ENCODE results near the gene MARK2.

MARK2 gene

DNA sequence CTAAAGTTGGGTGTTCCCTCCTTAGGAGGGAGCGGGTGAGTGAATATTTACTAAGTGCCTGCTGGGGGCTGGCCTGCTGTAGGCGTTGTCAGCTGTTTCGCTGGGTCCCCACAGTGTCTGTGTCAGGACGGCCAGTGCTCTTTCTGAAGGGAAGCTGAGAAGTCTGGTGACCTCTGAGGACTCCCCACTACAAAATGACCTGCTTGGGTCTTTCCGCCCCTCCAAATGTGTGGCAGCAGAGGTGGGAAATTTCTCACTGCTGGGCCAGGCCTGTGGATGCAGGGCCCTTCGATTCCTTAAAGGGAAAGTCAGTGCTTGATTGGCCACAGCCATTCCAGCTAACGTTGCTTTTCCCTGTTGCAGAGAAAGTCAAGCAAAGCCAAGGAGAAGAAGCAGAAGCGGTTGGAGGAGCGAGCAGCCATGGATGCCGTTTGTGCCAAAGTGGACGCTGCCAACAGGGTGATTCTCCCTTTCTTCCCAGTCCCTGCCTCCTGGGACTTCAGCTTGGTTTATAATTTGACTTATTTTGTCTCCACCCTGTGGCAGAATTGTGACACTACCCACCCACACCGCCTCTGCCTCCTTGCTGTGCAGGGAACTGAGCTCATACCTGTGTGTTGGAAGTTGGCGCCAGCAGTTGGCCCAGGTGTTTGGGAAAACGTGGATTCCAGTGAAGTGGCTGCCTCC, 106.7 kb downstream of the MARK2 start:
- peak; percentile 68 to 90 for DNase-seq
- Histone ChIP-seq H3K9me3 (no peaks in the 10 kb centered on the region), H3K36me3 (peaks cover 0 to 24% (median 9%) of the 10 kb centered on the region in 3 donors), H3K4me1 (peaks cover 0 to 19% (median 9%) of the 10 kb centered on the region in 4 donors), H3K27ac (peak overlapping the region; percentile 45 to 86), H3K4me3 (peak overlapping the region; percentile 3 to 16), H3K27me3 (no peaks in the 10 kb centered on the region)
- TF ChIP-seq, protein P1, sequence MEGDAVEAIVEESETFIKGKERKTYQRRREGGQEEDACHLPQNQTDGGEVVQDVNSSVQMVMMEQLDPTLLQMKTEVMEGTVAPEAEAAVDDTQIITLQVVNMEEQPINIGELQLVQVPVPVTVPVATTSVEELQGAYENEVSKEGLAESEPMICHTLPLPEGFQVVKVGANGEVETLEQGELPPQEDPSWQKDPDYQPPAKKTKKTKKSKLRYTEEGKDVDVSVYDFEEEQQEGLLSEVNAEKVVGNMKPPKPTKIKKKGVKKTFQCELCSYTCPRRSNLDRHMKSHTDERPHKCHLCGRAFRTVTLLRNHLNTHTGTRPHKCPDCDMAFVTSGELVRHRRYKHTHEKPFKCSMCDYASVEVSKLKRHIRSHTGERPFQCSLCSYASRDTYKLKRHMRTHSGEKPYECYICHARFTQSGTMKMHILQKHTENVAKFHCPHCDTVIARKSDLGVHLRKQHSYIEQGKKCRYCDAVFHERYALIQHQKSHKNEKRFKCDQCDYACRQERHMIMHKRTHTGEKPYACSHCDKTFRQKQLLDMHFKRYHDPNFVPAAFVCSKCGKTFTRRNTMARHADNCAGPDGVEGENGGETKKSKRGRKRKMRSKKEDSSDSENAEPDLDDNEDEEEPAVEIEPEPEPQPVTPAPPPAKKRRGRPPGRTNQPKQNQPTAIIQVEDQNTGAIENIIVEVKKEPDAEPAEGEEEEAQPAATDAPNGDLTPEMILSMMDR (IDR thresholded peaks at IDR 0.05): peak; percentile 78 to 95
- intact Hi-C loops (cut with DNase I; ENCODE audit: low total_unique reads): loop anchor here (1.0 to 5.0 kb wide), 2 partner anchors 108 to 178 kb away; partner anchors contain the start of gene ZFTA

DNA sequence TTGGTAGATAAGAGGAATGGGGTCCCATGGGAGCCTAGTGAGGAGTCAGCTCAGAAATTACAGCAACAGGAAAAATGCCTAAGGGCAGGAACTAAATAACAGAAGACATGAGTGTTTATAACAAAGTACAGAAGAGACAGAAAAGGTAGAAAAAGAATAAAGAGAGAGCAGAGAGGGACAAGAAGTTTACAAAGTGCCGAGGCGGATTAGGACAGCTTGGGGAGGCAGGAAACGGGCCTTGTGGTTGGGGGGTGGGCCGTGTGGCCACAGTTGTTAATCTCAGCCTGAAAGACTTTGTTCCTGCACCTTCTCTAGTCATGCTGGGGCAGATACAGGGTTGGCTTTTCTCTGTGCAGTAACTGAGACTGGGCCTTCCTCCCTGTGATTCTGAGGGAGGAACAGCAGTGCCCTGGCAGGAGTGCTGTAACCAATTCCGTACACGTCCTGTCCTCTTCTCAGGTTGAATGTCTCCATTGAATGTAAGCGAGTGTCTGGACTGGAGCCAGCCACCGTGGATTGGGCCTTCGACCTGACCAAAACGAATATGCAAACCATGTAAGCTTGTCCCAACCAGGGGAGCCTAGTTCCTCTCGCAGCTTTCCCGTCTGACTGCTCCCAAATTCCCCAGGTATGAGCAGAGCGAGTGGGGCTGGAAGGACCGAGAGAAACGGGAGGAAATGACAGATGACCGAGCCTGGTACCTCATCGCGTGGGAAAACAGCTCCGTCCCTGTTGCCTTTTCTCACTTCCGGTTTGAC, 113.0 kb downstream of the MARK2 start:
- intact Hi-C loops (cut with DNase I; ENCODE audit: low total_unique reads): no loop called here
- TF ChIP-seq, protein P1 (IDR thresholded peaks at IDR 0.05): no peak
- Histone ChIP-seq H3K4me1 (no peaks in the 10 kb centered on the region), H3K27ac (no peak overlapping the region), H3K27me3 (no peaks in the 10 kb centered on the region), H3K9me3 (no peaks in the 10 kb centered on the region), H3K4me3 (no peak overlapping the region), H3K36me3 (peaks cover 31 to 57% (median 50%) of the 10 kb centered on the region in 3 donors)
- no peak for DNase-seq

DNA sequence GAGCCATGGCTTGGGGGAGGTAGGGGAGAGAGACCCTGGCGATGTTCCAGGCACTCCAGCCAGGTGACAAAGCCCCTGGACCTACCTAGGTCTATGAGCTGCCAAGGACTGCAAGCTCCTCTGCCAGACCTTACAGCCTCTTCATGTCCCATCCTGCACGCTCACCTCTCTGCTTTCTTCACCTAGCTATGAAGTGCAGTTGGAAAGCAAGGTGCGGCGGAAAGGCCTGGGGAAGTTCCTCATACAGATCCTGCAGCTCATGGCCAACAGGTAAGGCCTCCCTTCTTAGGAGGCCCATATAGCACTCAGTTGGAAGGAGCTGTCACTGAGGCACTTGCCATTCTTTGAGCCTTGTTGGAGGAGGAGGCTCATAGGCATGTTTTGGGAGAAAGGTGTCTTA, 113.7 kb downstream of the MARK2 start:
- peaks cover 31 to 57% (median 50%) of the 10 kb centered on the region in 3 donors for H3K36me3 ChIP-seq
- no peaks in the 10 kb centered on the region for H3K4me1 ChIP-seq

DNA sequence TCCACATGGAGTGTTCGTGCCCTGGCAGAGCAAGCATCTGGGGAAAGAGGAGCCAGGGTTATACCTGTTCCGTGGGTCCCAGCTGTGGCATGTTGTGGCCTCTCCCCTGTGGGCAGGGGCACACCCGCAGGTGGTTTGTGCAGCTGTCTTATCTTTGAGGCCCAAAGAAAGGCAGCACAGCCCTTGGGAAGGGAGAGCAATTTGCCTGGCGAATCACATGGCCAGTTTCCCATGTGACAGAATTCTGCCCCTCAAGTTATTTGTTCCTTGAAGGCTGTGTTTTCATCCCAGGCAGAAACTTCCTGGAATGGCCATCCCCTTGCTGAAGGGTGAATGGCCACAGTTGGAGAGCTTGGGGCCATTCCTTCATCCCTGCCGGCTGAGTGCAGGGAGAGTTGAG, 119.1 kb downstream of the MARK2 start:
- Histone ChIP-seq H3K36me3 (peaks cover 25 to 40% (median 35%) of the 10 kb centered on the region in 3 donors), H3K4me3 (no peak overlapping the region), H3K27me3 (peaks cover 0 to 15% of the 10 kb centered on the region in 2 donors), H3K27ac (no peak overlapping the region), H3K9me3 (no peaks in the 10 kb centered on the region), H3K4me1 (peaks cover 0 to 7% (median 0%) of the 10 kb centered on the region in 4 donors)
- TF ChIP-seq, protein P1 (IDR thresholded peaks at IDR 0.05): no peak
- intact Hi-C loops (cut with DNase I; ENCODE audit: low total_unique reads): no loop called here
- DNase-seq: no peak

More for the DNA sequence above, 113.7 kb downstream of the MARK2 start:
- H3K27ac ChIP-seq: no peak overlapping the region
- TF ChIP-seq, protein P1 (IDR thresholded peaks at IDR 0.05): no peak
- no peaks in the 10 kb centered on the region for H3K9me3 ChIP-seq
- no peak overlapping the region for H3K4me3 ChIP-seq
- no peaks in the 10 kb centered on the region for H3K27me3 ChIP-seq
- intact Hi-C loops (cut with DNase I; ENCODE audit: low total_unique reads): no loop called here
- no peak for DNase-seq

Data from tibial artery (tissue), 4 donors.